ENCODE measurements around the gene ZNF281. TPM values are rescaled to one million over a fixed set of nuclear protein-coding genes. Genes with fewer than 3 reads are reported as not detected.
A peak's percentile ranks its signal among the peaks of the same experiment; 100 is the strongest.

ZNF281 gene
- total and polyA plus RNA-seq, 9 of the 15 experiments (the other 6 are each of a cell fraction or from before 2014, with no cell fraction given) = 9.6 to 24.9 (median 16.5) TPM

GRCh38 chr1:200409761-200410565 is at the start of gene ZNF281 (continued):
- TF ChIP-seq ZBTB40 (IDR thresholded peaks at IDR 0.05) (peak; percentile 55; the same call in 1 of the 2 replicates), ZBTB40 (CRISPR knock-in tag; IDR thresholded peaks at IDR 0.05) (no peak), UBTF (IDR thresholded peaks at IDR 0.05; ENCODE audit: borderline replicate concordance in 1 of 2, low read depth in 2 of 2, low read length in 2 of 2) (0 out of 4 replicates have a peak, but pooled peaks of 1 of the 2 experiments have one; percentile 21), RBM14 (IDR thresholded peaks at IDR 0.05; ENCODE audit: borderline replicate concordance, insufficient read depth, low read depth, low read length) (no peak), TAF1 (IDR thresholded peaks at IDR 0.05; ENCODE audit: control insufficient read depth, extremely low read depth, insufficient read depth, low read length, severe bottlenecking) (peak; percentile 74), FOXJ2 (tag; IDR thresholded peaks at IDR 0.05) (no peak), HNRNPLL (IDR thresholded peaks at IDR 0.05; ENCODE audit: low read depth, low read length, poor library complexity, severe bottlenecking) (peak; percentile 45), CGGBP1 (CRISPR knock-in tag; IDR thresholded peaks at IDR 0.05) (no peak), CCNT2 (IDR thresholded peaks at IDR 0.05; ENCODE audit: borderline replicate concordance, extremely low read depth, insufficient read length, low read depth, low read length) (peak; percentile 29), ZNF175 (CRISPR knock-in tag; IDR thresholded peaks at IDR 0.05; ENCODE audit: low read depth) (no peak), RBM39 (optimal IDR thresholded peaks at IDR 0.05; ENCODE audit: low read depth, low read length) (no peak), FOSL1 (tag; conservative IDR thresholded peaks at IDR 0.05) (no peak), PHF8 (IDR thresholded peaks at IDR 0.05; ENCODE audit: borderline replicate concordance, low read length) (peak; percentile 92), GTF2A2 (tag; IDR thresholded peaks at IDR 0.05) (no peak), ZSCAN29 (IDR thresholded peaks at IDR 0.05) (no peak)

Measured in K562 (cell line).